Progenitor cell of endocrine pancreas (in vitro differentiated cells): ENCODE results near the gene ZSWIM3. TPM values are rescaled to one million over a fixed set of nuclear protein-coding genes. Genes with fewer than 3 reads are reported as not detected.

Source experiments
- DNase-seq: peaks from one replicate; pipeline ENCODE4 v3.0.0; 2021; ENCODE audit warnings: low spot score; ENCODE audit not compliant: unreplicated experiment
- H3K27ac Mint-ChIP-seq: 2 replicates; pipeline ENCODE4 v1.8.0; 2021; ENCODE audit warnings: mild to moderate bottlenecking, moderate library complexity, mixed read lengths
- H3K27me3 Mint-ChIP-seq: 2 replicates; pipeline ENCODE4 v1.8.0; 2021; ENCODE audit warnings: mixed read lengths
- H3K36me3 Mint-ChIP-seq: 2 replicates; pipeline ENCODE4 v1.8.0; 2022; ENCODE audit warnings: mixed read lengths; ENCODE audit not compliant: insufficient read depth
- H3K4me1 Mint-ChIP-seq: 2 replicates; pipeline ENCODE4 v1.8.0; 2021; ENCODE audit warnings: low read depth, mixed read lengths
- H3K4me3 Mint-ChIP-seq: 2 replicates; pipeline ENCODE4 v1.8.0; 2021; ENCODE audit warnings: low read depth, mild to moderate bottlenecking, moderate library complexity, mixed read lengths
- H3K9me3 Mint-ChIP-seq: 2 replicates; pipeline ENCODE4 v1.8.0; 2021; ENCODE audit warnings: low read depth, mixed read lengths
- CTCF ChIP-seq: fragments of 200-600 bp; sonication (generic); IDR thresholded peaks from one replicate; pipeline ENCODE4 v1.5.0; 2021; ENCODE audit warnings: antibody characterized with exemption, mild to moderate bottlenecking; ENCODE audit not compliant: unreplicated experiment
- total RNA-seq: library from RNA; stranded (reverse); gene quantifications from 2 replicates; pipeline ENCODE4 v1.2.1, GENCODE V29; 2021

Gene ZSWIM3
- total RNA-seq, 1 donor from 2014 or later, result 7.9 TPM

- no peak for TF ChIP-seq CTCF
- no peak for DNase-seq
- Mint-ChIP-seq H3K4me1 (peaks cover 11% of the 10 kb centered on the region), H3K36me3 (peaks cover 3% of the 10 kb centered on the region), H3K9me3 (no peaks in the 10 kb centered on the region), H3K27me3 (no peaks in the 10 kb centered on the region), H3K27ac (no peak overlapping the region), H3K4me3 (no peak overlapping the region)
Measured at GRCh38 chr20:45878076-45878761, 20.8 kb downstream of the ZSWIM3 start.

- no peak for TF ChIP-seq CTCF
- Mint-ChIP-seq H3K27ac (peak within 1 kb of the TSS; percentile 94), H3K27me3 (no peaks in the 10 kb centered on the region), H3K4me1 (peaks cover 11% of the 10 kb centered on the region), H3K9me3 (no peaks in the 10 kb centered on the region), H3K4me3 (peak within 1 kb of the TSS; percentile 97), H3K36me3 (peaks cover 7% of the 10 kb centered on the region)
- DNase-seq, result peak; percentile 98
Measured at GRCh38 chr20:45880988-45881788, 23.8 kb downstream of the ZSWIM3 start, which contains the start of gene ZSWIM1. TSS of gene ZSWIM1 (plus strand) at chr20:45881227. CDS start at chr20:45882593, 1,366 bp downstream.

- Mint-ChIP-seq H3K4me3 (peak overlapping the region; percentile 69), H3K27me3 (no peaks in the 10 kb centered on the region), H3K27ac (peak overlapping the region; percentile 43), H3K9me3 (no peaks in the 10 kb centered on the region), H3K36me3 (peaks cover 7% of the 10 kb centered on the region), H3K4me1 (peaks cover 12% of the 10 kb centered on the region)
- TF ChIP-seq CTCF, result no peak
- no peak for DNase-seq
Measured at GRCh38 chr20:45882469-45883099, 25.2 kb downstream of the ZSWIM3 start.

- no peak for DNase-seq
- Mint-ChIP-seq H3K27me3 (no peaks in the 10 kb centered on the region), H3K9me3 (no peaks in the 10 kb centered on the region), H3K4me1 (peaks cover 12% of the 10 kb centered on the region), H3K4me3 (peak overlapping the region; percentile 69), H3K36me3 (peaks cover 7% of the 10 kb centered on the region), H3K27ac (no peak overlapping the region)
- no peak for TF ChIP-seq CTCF
Measured at GRCh38 chr20:45883100-45883469, 25.7 kb downstream of the ZSWIM3 start.
